Natural killer cell treated with Interleukin-12 subunit alpha and Interleukin-12 subunit beta and Interleukin-15 and Interleukin-18, amount 100 ng/mL, for 72 hours (primary cell): ENCODE data around the gene KLK12. TPM values are rescaled to one million over a fixed set of nuclear protein-coding genes. Genes with fewer than 3 reads are reported as not detected.
A peak's percentile ranks its signal among the peaks of the same experiment; 100 is the strongest.
"Not testable (repeated sequence)": the region's sequence is repeated elsewhere in the genome, so short reads cannot be mapped to it uniquely, and the experiment has no call there.

ENCODE experiments used
- ATAC-seq, 2 donors: fragments of 150-1000 bp; cut with Tn5 transposase in 1 of 2; sonication (Bioruptor Pico), chemical (Tn5 transposase) in 1 of 2; 2 replicates each; pipeline ENCODE4 v1.10.0; 2021
- DNase-seq: peaks from one replicate; pipeline ENCODE4 v3.0.0; 2022; ENCODE audit warnings: low spot score
- H3K27ac Mint-ChIP-seq, 2 donors: 1 replicate in 1 of 2; 2 replicates in 1 of 2; pipeline ENCODE4 v1.8.0; 2022; ENCODE audit warnings: mixed read lengths in 2 of 2, mild to moderate bottlenecking in 1 of 2, moderate library complexity in 1 of 2
- H3K27me3 Mint-ChIP-seq, 2 donors: 1 replicate in 1 of 2; 2 replicates in 1 of 2; pipeline ENCODE4 v1.8.0; 2022; ENCODE audit warnings: mixed read lengths in 2 of 2
- H3K36me3 Mint-ChIP-seq: one replicate; pipeline ENCODE4 v1.8.0; 2022; ENCODE audit warnings: mixed read lengths
- H3K4me1 Mint-ChIP-seq, 2 donors: 1 replicate in 1 of 2; 2 replicates in 1 of 2; pipeline ENCODE4 v1.8.0; 2022; ENCODE audit warnings: low read depth in 2 of 2, mixed read lengths in 2 of 2, mild to moderate bottlenecking in 1 of 2
- H3K4me3 Mint-ChIP-seq: one replicate; pipeline ENCODE4 v1.8.0; 2022; ENCODE audit warnings: mixed read lengths
- H3K9me3 Mint-ChIP-seq: 2 replicates; pipeline ENCODE4 v1.8.0; 2022; ENCODE audit warnings: mixed read lengths
- total RNA-seq, 2 donors: library from RNA; stranded (reverse); gene quantifications; one replicate each; pipeline ENCODE4 v1.2.3, GENCODE V29; 2022

The KLK12 gene
- total RNA-seq, 2 donors from 2014 or later = not detected

GRCh38 chr19:51002089-51002532, 32.7 kb downstream of the KLK12 start:
- Mint-ChIP-seq H3K9me3 (no peaks in the 10 kb centered on the region), H3K4me1 (peaks cover 0 to 4% of the 10 kb centered on the region in 2 donors), H3K4me3 (no peak overlapping the region), H3K27me3 (peaks cover 36 to 49% of the 10 kb centered on the region in 2 donors), H3K27ac (no peak overlapping the region), H3K36me3 (no peaks in the 10 kb centered on the region)
- DNase-seq = no peak
- ATAC-seq = no peak

DNA sequence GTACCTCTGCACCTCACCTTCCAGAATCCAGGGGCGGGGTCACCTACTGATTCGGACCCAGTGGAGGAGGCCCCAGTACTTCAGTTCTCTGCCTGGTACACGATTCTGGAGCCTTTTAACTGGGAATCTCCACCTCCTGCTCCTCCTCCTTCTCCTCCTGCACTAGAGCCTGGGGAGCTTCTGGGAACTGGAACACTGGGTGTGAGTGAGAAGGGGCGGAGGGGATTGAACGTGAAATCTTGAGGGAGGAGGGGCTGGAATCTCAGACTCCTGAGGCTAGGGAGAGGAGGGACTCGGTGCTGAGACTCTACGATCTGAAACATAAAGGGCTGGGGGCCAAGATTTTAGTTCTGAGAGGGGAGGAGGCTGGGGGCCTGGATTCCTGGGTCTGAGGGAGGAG, 33.3 kb downstream of the KLK12 start, which contains the start of gene KLK8:
KLK8 (minus strand) TSS at position 90 of the 400 bp plus-strand sequence. CDS start 437 bp downstream, outside the sequence.
- Mint-ChIP-seq H3K27me3 (peaks cover 38 to 53% of the 10 kb centered on the region in 2 donors), H3K27ac (no peak within 1 kb of the TSS), H3K36me3 (no peaks in the 10 kb centered on the region), H3K4me3 (no peak within 1 kb of the TSS), H3K9me3 (no peaks in the 10 kb centered on the region), H3K4me1 (peaks cover 0 to 4% of the 10 kb centered on the region in 2 donors)
- ATAC-seq (no peak), DNase-seq (no peak)

DNA sequence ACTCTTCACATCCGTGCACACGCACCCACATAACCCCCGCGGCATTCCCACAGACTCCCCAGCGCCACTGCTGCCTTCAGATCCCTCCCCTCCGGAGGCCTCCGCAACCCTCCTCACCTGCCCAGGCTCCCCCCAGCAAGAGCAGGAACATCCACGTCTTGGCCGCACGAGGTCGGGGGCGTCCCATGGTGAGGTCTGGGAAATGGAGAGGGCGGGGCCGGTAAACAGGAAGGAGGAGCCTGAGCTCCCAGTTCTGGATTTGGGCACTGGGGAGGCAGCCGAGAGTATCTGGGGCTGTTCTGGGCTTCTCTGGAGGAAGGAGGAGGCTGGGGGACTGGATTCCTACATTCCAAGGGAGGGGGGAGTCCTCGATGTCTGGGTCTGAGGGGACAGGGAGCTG, 33.8 kb downstream of the KLK12 start:
- Mint-ChIP-seq H3K4me3 (no peak overlapping the region), H3K27me3 (peaks cover 35 to 48% of the 10 kb centered on the region in 2 donors), H3K4me1 (peaks cover 0 to 4% of the 10 kb centered on the region in 2 donors), H3K36me3 (no peaks in the 10 kb centered on the region), H3K9me3 (no peaks in the 10 kb centered on the region), H3K27ac (no peak overlapping the region)
- no peak for DNase-seq
- ATAC-seq = no peak

DNA sequence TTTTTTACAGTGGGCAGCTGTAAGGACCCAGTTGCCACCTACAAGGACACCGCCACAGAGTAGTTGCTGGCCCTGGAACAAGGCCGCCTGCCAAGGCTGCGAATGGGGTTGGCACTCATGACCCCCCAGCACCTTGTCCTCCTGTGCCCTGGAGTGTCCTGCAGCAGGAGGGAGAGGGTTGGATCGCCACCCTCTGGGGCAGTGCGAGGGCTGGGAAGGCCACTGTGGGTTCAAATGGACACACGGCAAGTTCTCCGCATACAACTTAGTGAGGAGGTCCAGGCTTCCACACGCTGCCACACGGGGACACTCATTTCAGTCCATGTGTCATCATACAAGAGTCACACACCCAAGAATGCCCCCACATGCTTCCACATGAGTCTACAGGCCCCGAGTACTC, 34.4 kb downstream of the KLK12 start:
- H3K27ac Mint-ChIP-seq = no peak overlapping the region
- no peaks in the 10 kb centered on the region for H3K9me3 Mint-ChIP-seq
- no peak for DNase-seq
- peaks cover 35 to 45% of the 10 kb centered on the region in 2 donors for H3K27me3 Mint-ChIP-seq
- ATAC-seq = no peak
- H3K36me3 Mint-ChIP-seq = no peaks in the 10 kb centered on the region
- H3K4me1 Mint-ChIP-seq = peaks cover 0 to 4% of the 10 kb centered on the region in 2 donors
- no peak overlapping the region for H3K4me3 Mint-ChIP-seq

DNA sequence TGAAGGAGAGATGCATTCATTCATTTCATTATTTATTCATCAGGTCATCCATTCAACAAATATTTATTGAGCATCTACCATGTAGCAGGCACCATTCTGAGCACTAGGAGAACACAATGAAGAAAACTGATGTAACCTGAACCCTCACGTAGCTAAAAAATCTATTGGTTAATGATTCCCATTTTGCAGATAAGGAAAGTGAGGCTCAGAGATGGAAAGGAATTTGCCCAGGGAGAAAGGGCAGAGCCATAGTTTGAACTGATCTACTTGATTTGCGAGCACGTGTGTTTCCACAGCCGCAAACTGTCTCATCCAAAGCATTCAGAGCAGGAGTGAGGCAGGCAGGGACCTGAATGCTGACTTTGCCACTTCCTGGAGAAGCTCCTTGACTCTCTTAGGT, 36.1 kb downstream of the KLK12 start:
- H3K27ac Mint-ChIP-seq = no peak overlapping the region
- H3K9me3 Mint-ChIP-seq = no peaks in the 10 kb centered on the region
- H3K36me3 Mint-ChIP-seq = no peaks in the 10 kb centered on the region
- H3K4me3 Mint-ChIP-seq = no peak overlapping the region
- peaks cover 0 to 4% of the 10 kb centered on the region in 2 donors for H3K4me1 Mint-ChIP-seq
- peaks cover 29 to 34% of the 10 kb centered on the region in 2 donors for H3K27me3 Mint-ChIP-seq
- DNase-seq (no peak), ATAC-seq (no peak)

- Mint-ChIP-seq H3K4me3 (no peak overlapping the region), H3K4me1 (peaks cover 0 to 4% of the 10 kb centered on the region in 2 donors), H3K9me3 (no peaks in the 10 kb centered on the region), H3K27ac (no peak overlapping the region), H3K27me3 (peaks cover 24 to 32% of the 10 kb centered on the region in 2 donors), H3K36me3 (no peaks in the 10 kb centered on the region)
- ATAC-seq = no peak
- DNase-seq = no peak
Measured at GRCh38 chr19:50998061-50998460, 36.7 kb downstream of the KLK12 start.

- no peaks in the 10 kb centered on the region for H3K4me1 Mint-ChIP-seq
- no peak overlapping the region for H3K4me3 Mint-ChIP-seq
- no peak for DNase-seq
- H3K27ac Mint-ChIP-seq = no peak overlapping the region
- ATAC-seq = no peak
- H3K9me3 Mint-ChIP-seq = no peaks in the 10 kb centered on the region
- no peaks in the 10 kb centered on the region for H3K36me3 Mint-ChIP-seq
- H3K27me3 Mint-ChIP-seq = peaks cover 22 to 37% of the 10 kb centered on the region in 2 donors
Measured at GRCh38 chr19:50994129-50994528, 40.7 kb downstream of the KLK12 start.

- Mint-ChIP-seq H3K36me3 (no peaks in the 10 kb centered on the region), H3K4me3 (no peak overlapping the region)
- no peak for DNase-seq
Measured at GRCh38 chr19:50992666-50993035, 42.2 kb downstream of the KLK12 start.

GRCh38 chr19:50984416-50984815, 50.4 kb downstream of the KLK12 start:
- not testable (repeated sequence) for H3K27ac Mint-ChIP-seq, H3K4me3 Mint-ChIP-seq, ATAC-seq, DNase-seq, H3K4me1 Mint-ChIP-seq, H3K9me3 Mint-ChIP-seq, H3K36me3 Mint-ChIP-seq
- peaks cover 39 to 50% of the 10 kb centered on the region in 2 donors for H3K27me3 Mint-ChIP-seq

More at GRCh38 chr19:50992666-50993035, 42.2 kb downstream of the KLK12 start:
- H3K4me1 Mint-ChIP-seq = no peaks in the 10 kb centered on the region
- peaks cover 23 to 39% of the 10 kb centered on the region in 2 donors for H3K27me3 Mint-ChIP-seq
- no peak overlapping the region for H3K27ac Mint-ChIP-seq
- H3K9me3 Mint-ChIP-seq = no peaks in the 10 kb centered on the region
- no peak for ATAC-seq

DNA sequence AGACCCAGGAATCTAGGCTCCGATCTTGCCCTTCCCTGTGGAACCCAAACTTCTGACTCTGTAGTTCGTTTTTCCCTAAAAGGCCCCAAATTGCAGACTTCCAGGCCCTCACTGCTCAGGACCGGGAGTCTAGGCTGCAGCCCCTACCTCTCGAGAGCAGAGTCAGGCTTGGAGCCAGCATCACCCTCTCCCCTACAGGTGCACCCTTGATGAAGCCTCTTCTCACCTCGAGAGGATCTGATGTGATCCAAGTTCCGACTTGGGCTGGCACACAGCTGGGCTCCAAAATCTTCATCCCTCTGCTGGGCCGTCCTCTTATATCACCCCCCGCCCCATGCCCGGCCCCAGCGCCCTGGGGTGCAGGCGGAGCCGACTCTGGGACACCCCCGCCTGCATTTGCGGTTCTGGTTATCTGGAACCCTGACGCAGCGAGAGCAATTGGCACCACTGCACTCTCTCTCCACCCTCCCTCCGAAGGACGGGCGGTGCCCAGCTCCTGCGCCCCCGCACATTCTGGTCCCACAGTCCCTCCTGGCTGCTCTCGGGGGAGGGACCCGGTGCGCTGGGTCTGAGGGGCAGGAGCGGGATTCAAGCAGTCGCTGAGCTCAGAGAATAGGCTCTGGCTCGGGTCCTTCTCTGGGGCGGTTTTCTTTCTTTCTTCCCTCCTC, 51.0 kb downstream of the KLK12 start, which contains the start of gene KLK7:
KLK7 (minus strand) TSS at position 293 of the 668 bp plus-strand sequence. CDS start 1,518 bp downstream, outside the sequence.
- no peak within 1 kb of the TSS for H3K4me3 Mint-ChIP-seq
- H3K9me3 Mint-ChIP-seq = no peaks in the 10 kb centered on the region
- H3K36me3 Mint-ChIP-seq = no peaks in the 10 kb centered on the region
- ATAC-seq = no peak
- H3K27me3 Mint-ChIP-seq = peaks cover 38 to 50% of the 10 kb centered on the region in 2 donors
- H3K27ac Mint-ChIP-seq = no peak within 1 kb of the TSS
- H3K4me1 Mint-ChIP-seq = peaks cover 0 to 4% of the 10 kb centered on the region in 2 donors
- DNase-seq = no peak

- Mint-ChIP-seq H3K4me3 (no peak overlapping the region), H3K9me3 (no peaks in the 10 kb centered on the region), H3K4me1 (peaks cover 0 to 4% of the 10 kb centered on the region in 2 donors), H3K36me3 (no peaks in the 10 kb centered on the region), H3K27me3 (peaks cover 39 to 50% of the 10 kb centered on the region in 2 donors), H3K27ac (no peak overlapping the region)
- no peak for DNase-seq
- peak in 1 of 2 donors; percentile 40 for ATAC-seq
Measured at GRCh38 chr19:50982186-50982585, 52.6 kb downstream of the KLK12 start.

DNA sequence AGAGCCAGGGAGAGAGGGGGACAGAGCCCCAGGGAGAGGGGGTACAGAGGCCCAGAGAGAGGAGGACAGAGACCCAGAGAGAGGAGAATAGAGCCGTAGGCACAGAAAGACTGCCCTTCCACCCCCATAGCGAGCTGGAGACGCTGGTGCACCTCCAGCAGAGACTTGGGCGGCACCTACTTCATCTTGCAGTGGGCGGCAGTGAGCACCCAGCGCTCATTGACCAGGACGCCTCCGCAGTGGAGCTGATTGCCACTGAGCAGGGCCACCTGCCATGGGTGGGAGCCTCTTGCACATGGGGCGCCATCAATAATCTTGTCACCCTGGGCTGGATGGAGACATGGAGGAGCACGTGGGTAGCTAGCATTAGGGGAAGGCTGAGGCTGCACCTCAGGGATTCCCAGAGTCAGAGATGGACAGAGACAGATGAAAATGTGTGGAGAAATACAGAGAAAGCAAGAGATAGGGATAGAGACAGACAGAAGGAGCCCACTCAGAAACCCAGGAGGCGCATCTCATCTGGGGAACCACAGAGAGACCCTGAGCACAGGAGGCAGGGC, 53.1 kb downstream of the KLK12 start:
- H3K27ac Mint-ChIP-seq = no peak overlapping the region
- H3K4me3 Mint-ChIP-seq = no peak overlapping the region
- H3K9me3 Mint-ChIP-seq = no peaks in the 10 kb centered on the region
- ATAC-seq (peak; percentile 40 to 43), DNase-seq (no peak)
- H3K27me3 Mint-ChIP-seq = peaks cover 40 to 53% of the 10 kb centered on the region in 2 donors
- H3K36me3 Mint-ChIP-seq = no peaks in the 10 kb centered on the region
- peaks cover 0 to 4% of the 10 kb centered on the region in 2 donors for H3K4me1 Mint-ChIP-seq

GRCh38 chr19:50980208-50980607, 54.6 kb downstream of the KLK12 start:
- H3K27me3 Mint-ChIP-seq = peaks cover 44 to 56% of the 10 kb centered on the region in 2 donors
- no peak overlapping the region for H3K27ac Mint-ChIP-seq
- no peak for DNase-seq
- H3K36me3 Mint-ChIP-seq = no peaks in the 10 kb centered on the region
- peaks cover 0 to 4% of the 10 kb centered on the region in 2 donors for H3K4me1 Mint-ChIP-seq
- no peaks in the 10 kb centered on the region for H3K9me3 Mint-ChIP-seq
- H3K4me3 Mint-ChIP-seq = no peak overlapping the region
- ATAC-seq = peak in 1 of 2 donors; percentile 38

- Mint-ChIP-seq H3K36me3 (no peaks in the 10 kb centered on the region), H3K27me3 (peaks cover 41 to 56% of the 10 kb centered on the region in 2 donors), H3K9me3 (no peaks in the 10 kb centered on the region), H3K4me3 (no peak overlapping the region), H3K4me1 (peaks cover 0 to 4% of the 10 kb centered on the region in 2 donors), H3K27ac (no peak overlapping the region)
- DNase-seq (no peak), ATAC-seq (no peak)
Measured at GRCh38 chr19:50979758-50980157, 55.0 kb downstream of the KLK12 start.
